GM12891 (cell line): ENCODE data around the gene WDFY2.

Experiments used
- POLR2A ChIP-seq: IDR thresholded peaks from 2 replicates; pipeline ENCODE4 v1.6.1; 2011; ENCODE audit warnings: low read depth, low read length, control low read depth
- POLR2AphosphoS5 ChIP-seq: IDR thresholded peaks from 2 replicates; pipeline ENCODE4 v1.6.1; 2011; ENCODE audit warnings: low read depth, low read length, control low read depth
- POU2F2 ChIP-seq: IDR thresholded peaks from 2 replicates; pipeline ENCODE4 v1.6.1; 2011; ENCODE audit warnings: low read depth, mild to moderate bottlenecking, control low read depth, low read length, moderate library complexity

DNA sequence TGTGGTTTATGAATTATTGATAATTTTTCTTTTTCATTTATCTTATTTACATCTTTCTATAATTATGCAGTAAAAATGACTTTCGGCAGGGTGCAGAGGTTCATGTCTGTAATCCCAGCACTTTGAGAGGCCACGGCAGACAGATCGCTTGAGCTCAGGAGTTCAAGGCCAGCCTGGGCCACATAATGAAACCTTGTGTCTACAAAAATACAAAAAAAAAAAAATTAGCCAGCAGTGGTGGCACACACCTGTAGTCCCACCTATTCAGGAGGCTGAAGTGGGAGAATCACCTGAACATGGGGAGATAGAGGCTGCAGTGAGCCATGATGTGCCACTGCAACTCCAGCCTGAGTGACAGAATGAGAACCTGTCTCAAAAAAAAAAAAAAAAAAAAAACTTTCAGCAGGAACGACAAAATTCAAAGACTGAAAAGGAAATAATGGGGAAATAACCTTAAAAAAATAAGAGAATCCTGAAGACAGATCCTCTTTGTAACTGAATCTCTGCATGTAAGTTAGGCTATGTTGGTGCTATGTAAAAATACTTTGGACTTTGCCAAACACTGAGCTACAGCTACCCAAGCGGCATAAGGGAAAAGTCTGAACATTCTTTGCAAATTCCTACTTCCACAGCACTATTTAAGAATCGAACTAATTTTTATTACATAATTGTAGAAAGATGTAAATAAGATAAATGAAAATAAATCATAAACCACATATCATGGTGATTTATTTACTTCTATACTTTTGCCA, 36.7 kb upstream of the WDFY2 start:
- TF ChIP-seq POLR2AphosphoS5 (no peak), POLR2A (no peak), POU2F2 (no peak)
